ENCODE results near the gene CD82. TPM values are rescaled to one million over a fixed set of nuclear protein-coding genes. Genes with fewer than 3 reads are reported as not detected.

The CD82 gene
- total RNA-seq, 1 experiment from 2014 or later = 114 TPM

DNA sequence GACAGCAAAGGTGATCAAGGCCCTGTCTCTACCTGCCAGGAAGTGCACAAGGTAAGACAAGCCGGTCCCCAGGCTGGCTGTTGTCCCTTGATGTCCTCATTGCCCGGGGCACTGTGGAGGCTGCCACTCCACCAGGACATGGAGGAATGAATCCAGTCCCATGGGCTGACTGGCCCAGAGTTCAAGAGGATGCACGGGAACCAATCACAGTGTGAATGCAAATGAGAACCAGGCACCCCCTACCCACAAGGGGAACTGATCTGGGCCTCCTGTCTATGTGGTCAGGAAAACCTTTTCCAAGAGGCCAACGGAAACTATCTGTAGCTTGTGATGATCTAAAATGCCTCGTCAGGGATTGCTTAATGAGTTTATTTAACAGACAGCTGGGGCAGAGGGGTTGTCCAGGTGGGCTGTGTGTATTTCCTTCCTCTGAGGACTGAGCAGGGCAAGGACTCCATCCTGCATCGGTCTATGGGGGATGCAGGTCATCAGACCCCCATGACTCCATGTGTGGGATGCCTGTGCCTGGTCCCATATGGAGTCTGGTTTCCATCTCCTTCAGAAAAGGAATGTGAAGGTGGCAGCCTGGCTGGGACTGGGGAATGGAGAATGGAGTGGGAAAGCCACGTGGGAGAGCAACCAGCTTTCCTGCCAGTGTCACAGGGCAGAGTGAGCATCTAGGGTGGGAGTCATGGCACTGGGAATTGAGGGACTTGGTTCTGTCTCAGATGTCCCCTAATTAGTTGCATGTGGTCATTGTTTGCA lies 60.5 kb downstream of the CD82 start:
- ChIA-PET POLR2A (interaction anchor here (0.6 to 2.3 kb wide), 3 partner anchors 16 to 491 kb away, joined by 3 to 8 read pairs (median 5); no protein-coding TSS in a partner anchor), CTCF (interaction anchor here (0.6 to 1.7 kb wide), 5 partner anchors 9 to 533 kb away, joined by 3 to 9 read pairs (median 4); no protein-coding TSS in a partner anchor)
- Mint-ChIP-seq H3K9me3 (ENCODE audit: unreplicated experiment) (no peaks in the 10 kb centered on the region), H3K27ac (ENCODE audit: low read depth, unreplicated experiment) (no peak overlapping the region), H3K27me3 (ENCODE audit: insufficient read depth, unreplicated experiment) (peaks cover 14% of the 10 kb centered on the region), H3K4me3 (ENCODE audit: unreplicated experiment) (no peak overlapping the region), H3K36me3 (ENCODE audit: insufficient read depth, unreplicated experiment) (peaks cover 6% of the 10 kb centered on the region), H3K4me1 (ENCODE audit: insufficient read depth, unreplicated experiment) (no peaks in the 10 kb centered on the region)
- no peak for DNase-seq (ENCODE audit: unreplicated experiment)
- TF ChIP-seq, protein P1, sequence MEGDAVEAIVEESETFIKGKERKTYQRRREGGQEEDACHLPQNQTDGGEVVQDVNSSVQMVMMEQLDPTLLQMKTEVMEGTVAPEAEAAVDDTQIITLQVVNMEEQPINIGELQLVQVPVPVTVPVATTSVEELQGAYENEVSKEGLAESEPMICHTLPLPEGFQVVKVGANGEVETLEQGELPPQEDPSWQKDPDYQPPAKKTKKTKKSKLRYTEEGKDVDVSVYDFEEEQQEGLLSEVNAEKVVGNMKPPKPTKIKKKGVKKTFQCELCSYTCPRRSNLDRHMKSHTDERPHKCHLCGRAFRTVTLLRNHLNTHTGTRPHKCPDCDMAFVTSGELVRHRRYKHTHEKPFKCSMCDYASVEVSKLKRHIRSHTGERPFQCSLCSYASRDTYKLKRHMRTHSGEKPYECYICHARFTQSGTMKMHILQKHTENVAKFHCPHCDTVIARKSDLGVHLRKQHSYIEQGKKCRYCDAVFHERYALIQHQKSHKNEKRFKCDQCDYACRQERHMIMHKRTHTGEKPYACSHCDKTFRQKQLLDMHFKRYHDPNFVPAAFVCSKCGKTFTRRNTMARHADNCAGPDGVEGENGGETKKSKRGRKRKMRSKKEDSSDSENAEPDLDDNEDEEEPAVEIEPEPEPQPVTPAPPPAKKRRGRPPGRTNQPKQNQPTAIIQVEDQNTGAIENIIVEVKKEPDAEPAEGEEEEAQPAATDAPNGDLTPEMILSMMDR (IDR thresholded peaks at IDR 0.05; ENCODE audit: unreplicated experiment) = no peak
- no TSS peak for BruUV-seq (replicated peaks)
- intact Hi-C loops (cut with micrococcal nuclease) = no loop called here

DNA sequence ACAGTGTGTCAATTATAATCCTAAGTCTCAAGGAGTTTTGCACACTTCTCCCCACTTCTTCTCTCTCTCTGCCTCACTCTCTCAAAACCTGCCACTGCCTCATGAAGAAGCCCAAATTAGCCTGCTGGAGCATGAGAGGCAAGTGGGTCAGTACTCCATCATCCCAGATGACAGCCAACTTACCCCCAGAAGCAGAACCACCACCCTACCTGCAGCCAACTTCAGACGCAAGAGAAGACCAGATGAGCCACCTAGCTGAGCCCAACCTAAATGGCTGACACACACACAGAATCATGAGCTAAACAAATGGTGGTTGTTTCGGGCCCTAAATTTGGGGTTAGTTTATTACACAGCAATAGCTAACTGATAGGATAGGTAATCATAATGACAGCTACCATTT lies 61.2 kb downstream of the CD82 start:
- TF ChIP-seq, protein P1 (IDR thresholded peaks at IDR 0.05; ENCODE audit: unreplicated experiment) = no peak
- POLR2A ChIA-PET = interaction anchor here (0.6 to 2.3 kb wide), 3 partner anchors 15 to 144 kb away, joined by 3 to 8 read pairs (median 3); no protein-coding TSS in a partner anchor
- Mint-ChIP-seq H3K9me3 (ENCODE audit: unreplicated experiment) (no peaks in the 10 kb centered on the region), H3K4me3 (ENCODE audit: unreplicated experiment) (no peak overlapping the region), H3K27me3 (ENCODE audit: insufficient read depth, unreplicated experiment) (peaks cover 14% of the 10 kb centered on the region), H3K4me1 (ENCODE audit: insufficient read depth, unreplicated experiment) (no peaks in the 10 kb centered on the region), H3K36me3 (ENCODE audit: insufficient read depth, unreplicated experiment) (no peaks in the 10 kb centered on the region), H3K27ac (ENCODE audit: low read depth, unreplicated experiment) (no peak overlapping the region)
- CTCF ChIA-PET = interaction anchor here (0.6 to 1.7 kb wide), 5 partner anchors 9 to 743 kb away, joined by 3 to 9 read pairs (median 4); no protein-coding TSS in a partner anchor
- no peak for DNase-seq (ENCODE audit: unreplicated experiment)
- no TSS peak for BruUV-seq (replicated peaks)
- intact Hi-C loops (cut with micrococcal nuclease) = no loop called here

DNA sequence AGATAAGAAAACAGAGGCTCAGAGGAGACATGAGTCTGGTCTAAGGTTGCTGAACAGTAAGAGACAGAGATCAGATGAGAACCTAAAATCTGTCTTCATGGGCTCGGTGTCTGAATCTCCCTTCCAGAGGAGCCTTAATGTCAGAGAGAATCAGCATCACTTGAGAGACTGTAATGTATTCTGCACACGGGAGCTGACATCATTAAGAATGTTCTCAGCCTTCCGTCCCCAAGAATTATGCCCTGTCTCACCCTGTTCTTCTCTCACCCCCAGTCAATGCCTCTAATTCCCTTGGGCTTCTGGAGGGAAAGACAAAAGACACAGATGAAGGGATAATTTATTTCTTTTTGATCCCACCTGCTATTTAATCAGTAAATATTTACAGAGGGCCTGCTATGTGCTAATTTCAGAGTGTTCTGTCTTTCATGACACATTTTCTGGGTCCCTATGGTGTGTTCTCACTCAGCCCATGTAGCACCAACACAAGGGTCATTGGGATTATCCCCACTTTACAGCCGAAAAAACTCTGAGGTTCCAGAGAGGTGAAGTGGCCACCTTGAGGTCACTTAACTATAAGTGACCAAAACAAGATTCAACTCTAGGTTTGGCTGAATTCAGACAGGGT lies 61.8 kb downstream of the CD82 start:
- Mint-ChIP-seq H3K27ac (ENCODE audit: low read depth, unreplicated experiment) (no peak overlapping the region), H3K27me3 (ENCODE audit: insufficient read depth, unreplicated experiment) (peaks cover 14% of the 10 kb centered on the region), H3K36me3 (ENCODE audit: insufficient read depth, unreplicated experiment) (no peaks in the 10 kb centered on the region), H3K9me3 (ENCODE audit: unreplicated experiment) (no peaks in the 10 kb centered on the region), H3K4me1 (ENCODE audit: insufficient read depth, unreplicated experiment) (no peaks in the 10 kb centered on the region), H3K4me3 (ENCODE audit: unreplicated experiment) (no peak overlapping the region)
- POLR2A ChIA-PET = interaction anchor here (0.6 to 2.3 kb wide), 3 partner anchors 14 to 143 kb away, joined by 3 to 8 read pairs (median 3); no protein-coding TSS in a partner anchor
- intact Hi-C loops (cut with micrococcal nuclease) = no loop called here
- BruUV-seq (replicated peaks) = no TSS peak
- TF ChIP-seq, protein P1 (IDR thresholded peaks at IDR 0.05; ENCODE audit: unreplicated experiment) = no peak
- CTCF ChIA-PET = interaction anchor here (0.6 to 1.7 kb wide), 5 partner anchors 10 to 742 kb away, joined by 3 to 9 read pairs (median 4); no protein-coding TSS in a partner anchor
- DNase-seq (ENCODE audit: unreplicated experiment) = no peak
